NB4 (cell line): Measurements from ENCODE around the gene DSTYK.

ENCODE experiments used
- CTCF ChIP-seq: IDR thresholded peaks from one replicate; pipeline ENCODE4 v1.5.1; 2012; ENCODE audit warnings: low read depth, low read length
- POLR2A ChIP-seq: IDR thresholded peaks from 2 replicates; pipeline ENCODE4 v1.6.1; 2011; ENCODE audit warnings: mild to moderate bottlenecking; ENCODE audit not compliant: insufficient read length; ENCODE audit errors: extremely low read depth

- no peak for TF ChIP-seq POLR2A
- no peak for TF ChIP-seq CTCF
Measured at GRCh38 chr1:205161076-205161475, 50.4 kb downstream of the DSTYK start.
